Panc1 (cell line): ENCODE results near the gene ATG9A. TPM values are rescaled to one million over a fixed set of nuclear protein-coding genes. Genes with fewer than 3 reads are reported as not detected.

Experiments
- ATAC-seq: fragments of 200-7000 bp; cut with Tn5 transposase; 2 replicates; pipeline ENCODE4 v1.9.1; 2020; ENCODE audit warnings: mild to moderate bottlenecking, moderate library complexity
- BruUV-seq: library from RNA; stranded (reverse); fragments of 400-500 nt; replicated peaks from 2 replicates; lab custom pipeline; 2021; lab: Mats Ljungman, UMichigan
- CTCF ChIA-PET: fragments of 300-600 bp; sonication (Branson Sonifier 250); formaldehyde crosslinking; loops from one replicate; lab custom pipeline; 2022; ENCODE audit warnings: antibody characterized with exemption; lab: Charles Lee
- POLR2A ChIA-PET: fragments of 300-600 bp; sonication (Branson Sonifier 250); formaldehyde crosslinking; loops from one replicate; lab custom pipeline; 2022; ENCODE audit warnings: antibody characterized with exemption; lab: Charles Lee
- DNase-seq: peaks from one replicate; pipeline ENCODE4 v3.0.0-alpha.2; 2010; ENCODE audit warnings: low read depth, low spot score
- H3K27ac ChIP-seq: 2 replicates; pipeline ENCODE4 v1.5.1; 2011; ENCODE audit warnings: mild to moderate bottlenecking, low read length, inconsistent platforms
- H3K27me3 ChIP-seq: fragments of 200-500 bp; sonication (Bioruptor generic); 2 replicates; pipeline ENCODE4 v1.6.0; 2014; ENCODE audit warnings: low read length, inconsistent platforms; ENCODE audit not compliant: control insufficient read depth, insufficient read depth
- H3K36me3 ChIP-seq: fragments of 200-500 bp; sonication (Bioruptor generic); 2 replicates; pipeline ENCODE4 v1.5.1; 2014; ENCODE audit warnings: inconsistent platforms, mild to moderate bottlenecking, low read length, moderate library complexity; ENCODE audit not compliant: control insufficient read depth, insufficient read depth
- H3K4me1 ChIP-seq: 2 replicates; pipeline ENCODE4 v1.5.1; 2011; ENCODE audit warnings: inconsistent platforms, mild to moderate bottlenecking, low read length, moderate library complexity; ENCODE audit not compliant: control insufficient read depth, insufficient read depth
- H3K4me3 ChIP-seq, 2 experiments: 2 replicates each; pipeline ENCODE4 v1.5.1; 2011 to 2012; ENCODE audit warnings: low read depth in 2 of 2, low read length in 2 of 2, mild to moderate bottlenecking in 2 of 2, inconsistent platforms in 1 of 2, moderate library complexity in 1 of 2
- H3K9me3 ChIP-seq: fragments of 200-500 bp; sonication (Bioruptor generic); 2 replicates; pipeline ENCODE4 v1.5.1; 2014; ENCODE audit warnings: low read depth, mild to moderate bottlenecking, inconsistent platforms, low read length, moderate library complexity; ENCODE audit not compliant: control insufficient read depth, insufficient read depth
- POLR2AphosphoS5 ChIP-seq: IDR thresholded peaks from 2 replicates; pipeline ENCODE4 v1.6.1; 2012; ENCODE audit warnings: mild to moderate bottlenecking, low read depth, low read length, moderate library complexity
- SIN3A ChIP-seq: IDR thresholded peaks from 2 replicates; pipeline ENCODE4 v1.6.1; 2012; ENCODE audit warnings: low read depth, mild to moderate bottlenecking, low read length, moderate library complexity, borderline replicate concordance; ENCODE audit not compliant: insufficient read depth
- TCF7L2 ChIP-seq: IDR thresholded peaks from 2 replicates; pipeline ENCODE4 v1.6.1; 2011; ENCODE audit warnings: mild to moderate bottlenecking, low read depth, low read length, inconsistent platforms
- in situ Hi-C: cut with HindIII; loops from 2 replicates; pipeline ENCODE4 v1.10.0; 2016; ENCODE audit warnings: low sequenced_read_pairs, low pct_unique_long_range_greater_than_20kb
- intact Hi-C: fragments of 100-400 bp; cut with micrococcal nuclease; formaldehyde crosslinking; loops from one replicate; pipeline ENCODE4 v1.10.0; 2022; ENCODE audit not compliant: unreplicated experiment
- total RNA-seq: library from RNA; stranded (reverse); gene quantifications from one replicate; pipeline ENCODE4 v1.2.1, GENCODE V29; 2021; ENCODE audit not compliant: unreplicated experiment
- TF ChIP-seq, protein P1 (sequence below), 2 experiments: IDR thresholded peaks; 2 replicates each; pipeline ENCODE4 v1.6.1; 2011 to 2012; ENCODE audit warnings: low read depth in 2 of 2, control low read depth in 1 of 2, low read length in 1 of 2, mild to moderate bottlenecking in 1 of 2, moderate library complexity in 1 of 2; ENCODE audit not compliant: insufficient read depth in 1 of 2
- TF ChIP-seq, protein P2 (sequence below): fragments of 450-650 bp; IDR thresholded peaks from 2 replicates; pipeline ENCODE4 v1.5.1; 2017; ENCODE audit warnings: mild to moderate bottlenecking

Gene ATG9A
- total RNA-seq, 1 experiment from 2014 or later, result 75.1 TPM

DNA sequence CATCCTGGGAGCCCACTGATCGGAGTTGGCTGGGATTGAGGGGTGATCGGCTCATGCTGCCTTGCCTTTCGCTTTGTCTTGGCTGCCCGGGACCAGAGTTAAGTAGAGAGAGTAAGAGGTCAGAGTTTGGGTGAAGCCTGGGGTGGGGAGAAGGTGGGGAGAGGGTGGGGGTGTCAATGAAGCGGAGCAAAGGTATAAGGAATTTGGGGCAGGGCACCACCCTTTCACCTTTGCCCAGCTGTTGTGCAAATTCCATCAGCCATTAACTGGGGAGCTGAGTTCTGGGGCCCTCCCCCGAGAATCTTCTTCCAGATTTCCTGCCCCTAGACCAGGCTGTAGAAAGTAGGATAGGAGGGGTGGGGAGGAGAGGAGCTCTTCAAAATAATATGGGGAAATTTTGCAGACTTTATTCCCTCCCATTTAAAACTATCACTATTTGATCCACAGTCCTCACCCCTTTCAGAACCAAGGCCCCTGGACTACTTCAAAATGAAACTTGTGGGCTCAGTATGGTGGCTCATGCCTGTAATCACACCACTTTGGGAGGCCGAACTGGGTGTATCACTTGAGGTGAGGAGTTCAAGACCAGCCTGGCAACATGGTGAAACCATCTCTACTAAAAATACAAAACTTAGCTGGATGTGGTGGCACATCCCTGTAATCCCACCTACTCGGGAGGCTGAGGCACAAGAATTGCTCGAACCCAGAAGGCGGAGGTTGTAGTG lies 59.3 kb downstream of the ATG9A start, which contains the start of gene SLC23A3:
SLC23A3 (minus strand) TSS at position 100 of the 725 bp plus-strand sequence; CDS start at position 55, 45 bp downstream.
- ChIA-PET CTCF (interaction anchor here (0.6 to 0.7 kb wide), 2 partner anchors 28 to 254 kb away, joined by 4 to 9 read pairs; no protein-coding TSS in a partner anchor), POLR2A (interaction anchor here (0.5 to 0.7 kb wide), 3 partner anchors 31 to 503 kb away, joined by 3 to 5 read pairs (median 3); no protein-coding TSS in a partner anchor)
- DNase-seq (no peak), ATAC-seq (no peak)
- no TSS peak for BruUV-seq
- Histone ChIP-seq H3K27me3 (no peaks in the 10 kb centered on the region), H3K9me3 (no peaks in the 10 kb centered on the region), H3K4me3 (no peak within 1 kb of the TSS), H3K27ac (no peak within 1 kb of the TSS), H3K4me1 (no peaks in the 10 kb centered on the region), H3K36me3 (no peaks in the 10 kb centered on the region; the same call in 1 of the 2 replicates)
- in situ Hi-C loops, result no loop called here
- TF ChIP-seq TCF7L2 (no peak), SIN3A (no peak), POLR2AphosphoS5 (no peak)
- TF ChIP-seq, protein P1, sequence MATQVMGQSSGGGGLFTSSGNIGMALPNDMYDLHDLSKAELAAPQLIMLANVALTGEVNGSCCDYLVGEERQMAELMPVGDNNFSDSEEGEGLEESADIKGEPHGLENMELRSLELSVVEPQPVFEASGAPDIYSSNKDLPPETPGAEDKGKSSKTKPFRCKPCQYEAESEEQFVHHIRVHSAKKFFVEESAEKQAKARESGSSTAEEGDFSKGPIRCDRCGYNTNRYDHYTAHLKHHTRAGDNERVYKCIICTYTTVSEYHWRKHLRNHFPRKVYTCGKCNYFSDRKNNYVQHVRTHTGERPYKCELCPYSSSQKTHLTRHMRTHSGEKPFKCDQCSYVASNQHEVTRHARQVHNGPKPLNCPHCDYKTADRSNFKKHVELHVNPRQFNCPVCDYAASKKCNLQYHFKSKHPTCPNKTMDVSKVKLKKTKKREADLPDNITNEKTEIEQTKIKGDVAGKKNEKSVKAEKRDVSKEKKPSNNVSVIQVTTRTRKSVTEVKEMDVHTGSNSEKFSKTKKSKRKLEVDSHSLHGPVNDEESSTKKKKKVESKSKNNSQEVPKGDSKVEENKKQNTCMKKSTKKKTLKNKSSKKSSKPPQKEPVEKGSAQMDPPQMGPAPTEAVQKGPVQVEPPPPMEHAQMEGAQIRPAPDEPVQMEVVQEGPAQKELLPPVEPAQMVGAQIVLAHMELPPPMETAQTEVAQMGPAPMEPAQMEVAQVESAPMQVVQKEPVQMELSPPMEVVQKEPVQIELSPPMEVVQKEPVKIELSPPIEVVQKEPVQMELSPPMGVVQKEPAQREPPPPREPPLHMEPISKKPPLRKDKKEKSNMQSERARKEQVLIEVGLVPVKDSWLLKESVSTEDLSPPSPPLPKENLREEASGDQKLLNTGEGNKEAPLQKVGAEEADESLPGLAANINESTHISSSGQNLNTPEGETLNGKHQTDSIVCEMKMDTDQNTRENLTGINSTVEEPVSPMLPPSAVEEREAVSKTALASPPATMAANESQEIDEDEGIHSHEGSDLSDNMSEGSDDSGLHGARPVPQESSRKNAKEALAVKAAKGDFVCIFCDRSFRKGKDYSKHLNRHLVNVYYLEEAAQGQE (IDR thresholded peaks at IDR 0.05; ENCODE audit: insufficient read depth in 1 of 2, low read depth in 2 of 2, low read length in 1 of 2), result no peak
- TF ChIP-seq, protein P2, sequence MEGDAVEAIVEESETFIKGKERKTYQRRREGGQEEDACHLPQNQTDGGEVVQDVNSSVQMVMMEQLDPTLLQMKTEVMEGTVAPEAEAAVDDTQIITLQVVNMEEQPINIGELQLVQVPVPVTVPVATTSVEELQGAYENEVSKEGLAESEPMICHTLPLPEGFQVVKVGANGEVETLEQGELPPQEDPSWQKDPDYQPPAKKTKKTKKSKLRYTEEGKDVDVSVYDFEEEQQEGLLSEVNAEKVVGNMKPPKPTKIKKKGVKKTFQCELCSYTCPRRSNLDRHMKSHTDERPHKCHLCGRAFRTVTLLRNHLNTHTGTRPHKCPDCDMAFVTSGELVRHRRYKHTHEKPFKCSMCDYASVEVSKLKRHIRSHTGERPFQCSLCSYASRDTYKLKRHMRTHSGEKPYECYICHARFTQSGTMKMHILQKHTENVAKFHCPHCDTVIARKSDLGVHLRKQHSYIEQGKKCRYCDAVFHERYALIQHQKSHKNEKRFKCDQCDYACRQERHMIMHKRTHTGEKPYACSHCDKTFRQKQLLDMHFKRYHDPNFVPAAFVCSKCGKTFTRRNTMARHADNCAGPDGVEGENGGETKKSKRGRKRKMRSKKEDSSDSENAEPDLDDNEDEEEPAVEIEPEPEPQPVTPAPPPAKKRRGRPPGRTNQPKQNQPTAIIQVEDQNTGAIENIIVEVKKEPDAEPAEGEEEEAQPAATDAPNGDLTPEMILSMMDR, result no peak
- intact Hi-C loops, result loop anchor here (10.0 kb wide), 1 partner anchor 45 kb away; the partner anchor contains the start of gene ABCB6

Other genes with a start within 250 kb of the ATG9A start
- gene FEV, start 244.5 kb downstream of the ATG9A start, total RNA-seq, result not detected
- gene CRYBA2, start 236.2 kb downstream of the ATG9A start, total RNA-seq, result not detected
- gene CFAP65, start 188.1 kb downstream of the ATG9A start, total RNA-seq, result 0.33 TPM
- gene IHH, start 168.7 kb downstream of the ATG9A start, total RNA-seq, result 0.23 TPM
- 18.2 TPM for gene NHEJ1, start 68.8 kb downstream of the ATG9A start, total RNA-seq
- gene SLC23A3, start 59.6 kb downstream of the ATG9A start, total RNA-seq, result 3.3 TPM
- gene CNPPD1, start 52.7 kb downstream of the ATG9A start, total RNA-seq, result 55.7 TPM
- gene RETREG2, start 51.4 kb downstream of the ATG9A start, total RNA-seq, result 106 TPM
- gene ZFAND2B, start 22.9 kb downstream of the ATG9A start, total RNA-seq, result 43.2 TPM
- 19.0 TPM for gene ABCB6, start 10.7 kb downstream of the ATG9A start, total RNA-seq
- 36.2 TPM for gene ANKZF1, start 170 bp upstream of the ATG9A start, total RNA-seq
- 8.1 TPM for gene GLB1L, start 15.8 kb upstream of the ATG9A start, total RNA-seq
- gene STK16, start 15.8 kb upstream of the ATG9A start, total RNA-seq, result 29.9 TPM
- not detected for gene TUBA4B, start 23.6 kb upstream of the ATG9A start, total RNA-seq
- 12.9 TPM for gene TUBA4A, start 24.3 kb upstream of the ATG9A start, total RNA-seq
- 66.2 TPM for gene DNAJB2, start 49.7 kb upstream of the ATG9A start, total RNA-seq
- not detected for gene PTPRN, start 79.8 kb upstream of the ATG9A start, total RNA-seq
- gene RESP18, start 103.1 kb upstream of the ATG9A start, total RNA-seq, result not detected
- gene DNPEP, start 158.3 kb upstream of the ATG9A start, total RNA-seq, result 107 TPM
- gene DES, start 188.7 kb upstream of the ATG9A start, total RNA-seq, result 0.69 TPM
- gene SPEG, start 205.2 kb upstream of the ATG9A start, total RNA-seq, result 3.4 TPM